Skin epidermis (tissue), 12 donors: Measurements from ENCODE around the gene SPTAN1.

Experiments
- H3K27ac ChIP-seq, 21 experiments: fragments of 200-600 bp; sonication (generic) in 11 of 21; one replicate each; pipeline ENCODE4 v1.5.0; 2020; ENCODE audit warnings: mild to moderate bottlenecking in 3 of 21, inconsistent platforms in 2 of 21, moderate library complexity in 2 of 21
- H3K4me3 ChIP-seq, 7 experiments: fragments of 200-600 bp; sonication (generic) in 2 of 7; one replicate each; pipeline ENCODE4 v1.5.0; 2020; ENCODE audit warnings: inconsistent platforms in 2 of 7, mild to moderate bottlenecking in 2 of 7, moderate library complexity in 1 of 7

Gene SPTAN1

GRCh38 chr9:128627906-128628305, 75.5 kb downstream of the SPTAN1 start:
- H3K27ac ChIP-seq, result peak overlapping the region in 6 of 21 experiments; percentile 5 to 61 (median 29)

DNA sequence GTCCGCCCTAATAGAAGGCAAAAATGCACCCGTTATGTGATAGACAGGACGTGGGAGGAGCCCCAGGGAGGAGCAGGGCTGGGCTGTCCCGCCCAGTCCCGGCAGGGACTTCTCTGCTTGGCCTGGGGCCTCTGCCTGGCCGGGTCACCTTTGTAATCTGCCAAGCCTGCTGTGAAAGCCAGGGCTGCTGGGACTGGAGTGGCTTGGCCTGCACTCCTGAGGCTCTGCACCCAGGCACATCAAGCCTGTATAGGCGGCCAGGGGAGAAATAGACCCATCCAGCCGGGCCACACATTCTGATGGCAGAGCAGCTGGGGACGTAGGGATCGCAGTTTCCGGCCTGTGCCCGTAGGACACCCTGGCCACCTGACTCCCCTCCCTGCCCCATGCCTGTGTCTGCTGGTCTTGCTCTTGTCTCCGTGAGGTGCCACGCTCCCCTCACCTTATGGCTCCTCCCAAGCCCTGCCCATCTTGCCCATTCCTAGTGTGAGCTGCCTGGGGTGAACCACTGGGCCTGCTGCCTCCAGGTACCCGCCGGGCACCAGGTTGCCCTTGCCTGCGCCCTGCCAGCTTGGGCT, 76.2 kb downstream of the SPTAN1 start:
- H3K4me3 ChIP-seq, result no peak overlapping the region
- peak overlapping the region in 7 of 21 experiments; percentile 5 to 61 (median 34) for H3K27ac ChIP-seq

More at GRCh38 chr9:128627906-128628305, 75.5 kb downstream of the SPTAN1 start:
- no peak overlapping the region for H3K4me3 ChIP-seq

DNA sequence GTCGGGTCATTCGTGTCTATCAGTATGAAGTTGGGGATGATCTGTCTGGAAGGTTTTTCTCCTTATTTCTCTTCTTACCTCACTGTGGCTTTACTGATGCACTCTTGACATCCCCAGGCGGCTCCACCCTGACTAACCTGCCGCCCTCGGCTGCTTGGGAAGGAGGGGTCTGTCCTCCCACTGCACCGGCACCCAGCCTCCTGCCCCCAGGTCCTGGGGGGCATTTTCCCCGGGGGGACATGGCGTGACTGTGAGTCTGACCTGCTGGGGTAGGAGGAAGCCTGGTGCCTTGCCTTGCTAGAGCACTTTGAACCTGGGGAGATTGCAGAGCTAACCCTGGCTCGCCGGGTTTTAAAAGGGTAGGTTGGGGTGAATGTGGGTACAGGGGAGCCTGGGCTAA, 76.7 kb downstream of the SPTAN1 start:
- H3K4me3 ChIP-seq, result no peak overlapping the region
- peak overlapping the region in 2 of 21 experiments; percentile 5 to 61 for H3K27ac ChIP-seq

GRCh38 chr9:128629852-128630545, 77.6 kb downstream of the SPTAN1 start:
- Histone ChIP-seq H3K4me3 (no peak overlapping the region), H3K27ac (peak overlapping the region in 1 of 21 experiments; percentile 18)

- no peak overlapping the region for H3K4me3 ChIP-seq
- H3K27ac ChIP-seq, result no peak overlapping the region
These were observed 79.2 kb downstream of the SPTAN1 start for GRCh38 chr9:128631636-128632035.

DNA sequence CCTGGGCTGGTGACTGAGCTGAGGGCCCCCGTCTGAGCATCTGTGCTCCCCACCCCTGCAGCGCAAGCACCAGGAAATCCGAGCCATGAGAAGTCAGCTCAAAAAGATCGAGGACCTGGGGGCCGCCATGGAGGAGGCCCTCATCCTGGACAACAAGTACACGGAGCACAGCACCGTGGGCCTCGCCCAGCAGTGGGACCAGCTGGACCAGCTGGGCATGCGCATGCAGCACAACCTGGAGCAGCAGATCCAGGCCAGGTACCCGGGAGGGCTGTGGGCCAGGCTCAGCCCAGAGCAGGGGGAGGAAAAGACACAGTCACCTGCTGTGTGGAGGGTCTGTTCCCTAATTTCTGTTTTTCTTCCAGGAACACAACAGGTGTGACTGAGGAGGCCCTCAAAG, 79.7 kb downstream of the SPTAN1 start:
- H3K4me3 ChIP-seq, result no peak overlapping the region
- H3K27ac ChIP-seq, result peak overlapping the region in 1 of 21 experiments; percentile 3

DNA sequence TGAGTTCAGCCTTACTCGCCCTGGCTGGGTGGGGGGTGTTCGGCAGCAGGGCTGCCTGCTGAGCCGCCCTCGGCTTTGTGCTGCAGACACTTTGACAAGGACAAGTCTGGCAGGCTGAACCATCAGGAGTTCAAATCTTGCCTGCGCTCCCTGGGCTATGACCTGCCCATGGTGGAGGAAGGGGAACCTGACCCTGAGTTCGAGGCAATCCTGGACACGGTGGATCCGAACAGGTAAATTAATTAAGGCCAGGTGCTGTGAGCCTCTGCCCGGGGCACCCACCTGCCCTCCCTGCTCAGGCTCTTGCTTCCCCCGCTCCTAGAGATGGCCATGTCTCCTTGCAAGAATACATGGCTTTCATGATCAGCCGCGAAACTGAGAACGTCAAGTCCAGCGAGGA, 80.1 kb downstream of the SPTAN1 start:
- Histone ChIP-seq H3K27ac (peak overlapping the region in 1 of 21 experiments; percentile 3), H3K4me3 (no peak overlapping the region)

GRCh38 chr9:128633057-128633456, 80.7 kb downstream of the SPTAN1 start:
- no peak overlapping the region for H3K4me3 ChIP-seq
- H3K27ac ChIP-seq, result no peak overlapping the region

DNA sequence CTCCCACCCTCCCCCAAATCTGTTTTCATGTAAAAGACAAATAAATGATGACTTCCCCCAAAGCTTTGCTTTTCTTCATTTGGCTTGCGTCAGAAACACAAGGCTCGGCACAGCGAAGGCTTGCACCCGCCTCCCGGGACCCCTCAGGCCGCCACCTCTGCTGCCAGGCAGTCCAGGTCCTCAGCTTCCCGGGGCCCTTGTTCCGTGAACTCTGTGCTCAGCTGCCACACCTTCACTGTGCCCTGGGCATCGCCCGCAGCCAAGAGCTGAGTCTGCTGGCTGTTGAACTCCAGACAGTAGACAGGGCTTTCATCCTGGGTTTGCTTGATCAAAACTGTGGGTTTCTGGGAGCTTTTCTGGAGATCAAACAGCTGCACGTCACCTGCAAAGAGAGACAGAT, 81.2 kb downstream of the SPTAN1 start:
- Histone ChIP-seq H3K27ac (no peak overlapping the region), H3K4me3 (no peak overlapping the region)

- Histone ChIP-seq H3K4me3 (no peak overlapping the region), H3K27ac (peak overlapping the region in 11 of 21 experiments; percentile 2 to 96 (median 81))
These were observed 81.7 kb downstream of the SPTAN1 start for GRCh38 chr9:128634111-128634510.

DNA sequence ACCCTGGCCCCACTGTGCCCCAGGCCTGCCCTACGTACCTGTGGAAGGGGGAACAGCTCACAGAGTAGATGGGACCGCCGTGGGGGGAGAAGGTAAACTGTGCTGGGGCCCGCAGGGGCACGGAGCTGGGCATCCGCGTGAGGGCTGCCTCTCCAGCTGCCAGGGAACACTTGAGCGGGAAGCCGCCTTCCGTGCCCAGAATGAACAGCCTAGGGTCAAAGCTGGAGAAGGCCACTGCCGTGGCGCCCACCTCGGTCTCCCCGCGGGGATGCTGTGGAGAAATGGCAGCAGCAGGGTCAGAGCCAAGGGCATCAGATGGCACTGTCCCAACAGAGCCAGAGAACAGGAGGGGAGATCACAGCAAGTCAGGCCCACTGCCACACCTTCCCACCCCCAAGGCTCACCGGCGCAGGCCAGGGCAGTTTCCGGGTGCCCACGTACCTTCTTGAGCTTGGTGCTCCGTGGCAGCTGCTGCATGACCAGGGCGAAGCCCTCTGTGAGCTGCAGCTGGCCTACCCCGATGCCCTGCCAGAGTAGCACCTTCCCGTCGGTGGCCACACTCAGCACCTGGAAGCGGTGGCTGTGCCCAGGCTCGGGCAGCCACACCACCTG, 82.4 kb downstream of the SPTAN1 start:
- no peak overlapping the region for H3K4me3 ChIP-seq
- H3K27ac ChIP-seq, result peak overlapping the region in 19 of 21 experiments; percentile 36 to 96 (median 79)

DNA sequence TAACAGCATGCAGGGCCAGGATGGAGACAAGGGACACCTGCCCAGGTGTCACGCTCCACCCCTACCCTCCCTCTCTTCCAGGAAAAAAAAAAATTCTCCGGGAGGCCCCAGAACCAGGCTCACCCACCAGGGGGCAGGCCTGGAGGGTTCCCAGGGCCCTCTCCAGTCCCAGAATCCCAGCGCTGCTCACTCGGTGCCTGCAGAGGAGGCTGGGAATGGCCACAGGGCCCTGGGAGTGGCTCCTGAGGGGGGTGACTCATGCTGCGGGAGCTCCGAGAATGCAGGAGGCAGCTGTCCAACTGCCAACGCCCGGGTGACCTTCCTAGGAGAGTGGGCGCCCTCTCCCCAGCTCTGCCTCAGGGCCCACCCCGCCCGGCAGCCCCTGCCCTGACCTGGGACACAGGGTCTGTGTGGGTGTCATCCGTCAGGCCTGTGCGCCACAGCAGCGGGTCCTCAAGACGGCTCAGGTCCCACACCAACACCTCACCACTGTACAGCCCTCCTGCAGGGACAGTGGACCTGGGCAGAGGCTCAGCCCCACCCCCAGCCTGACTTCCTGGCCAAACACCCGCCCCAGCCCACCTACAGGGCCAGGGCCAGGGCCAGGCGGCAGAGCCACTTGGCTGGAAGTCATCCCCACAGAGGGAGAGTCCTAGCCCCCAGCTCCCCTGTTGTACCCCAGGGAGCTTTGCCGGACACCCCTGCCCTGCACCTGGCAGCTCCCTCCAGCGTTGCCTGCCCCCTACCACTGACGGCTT, 83.1 kb downstream of the SPTAN1 start:
- Histone ChIP-seq H3K27ac (peak overlapping the region; percentile 25 to 96 (median 84)), H3K4me3 (no peak overlapping the region)

GRCh38 chr9:128636024-128636390, 83.6 kb downstream of the SPTAN1 start:
- Histone ChIP-seq H3K27ac (peak overlapping the region in 20 of 21 experiments; percentile 36 to 96 (median 86)), H3K4me3 (no peak overlapping the region)

- Histone ChIP-seq H3K4me3 (no peak overlapping the region), H3K27ac (peak overlapping the region in 15 of 21 experiments; percentile 36 to 96 (median 88))
These were observed 84.5 kb downstream of the SPTAN1 start for GRCh38 chr9:128636556-128637530.

DNA sequence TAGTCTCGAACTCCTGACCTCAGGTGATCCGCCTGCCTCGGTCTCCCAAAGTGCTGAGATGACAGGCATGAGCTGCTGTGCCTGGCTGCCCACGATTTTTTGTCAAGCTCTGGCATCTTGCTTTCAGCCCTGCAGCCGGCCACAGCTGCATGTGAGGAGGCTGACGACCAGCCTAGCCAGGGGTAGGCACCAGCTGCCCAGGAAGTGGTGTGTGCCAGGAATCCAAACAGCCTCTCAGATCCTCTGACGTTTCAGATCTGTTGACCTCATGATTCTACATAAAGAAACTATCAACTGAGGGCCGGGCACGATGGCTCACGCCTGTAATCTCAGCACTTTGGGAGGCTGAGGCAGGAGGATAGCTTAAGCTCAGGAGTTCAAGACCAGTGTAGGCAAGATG, 85.3 kb downstream of the SPTAN1 start:
- peak overlapping the region in 1 of 21 experiments; percentile 93 for H3K27ac ChIP-seq
- no peak overlapping the region for H3K4me3 ChIP-seq

GRCh38 chr9:128638580-128638979, 86.2 kb downstream of the SPTAN1 start:
- no peak overlapping the region for H3K4me3 ChIP-seq
- H3K27ac ChIP-seq, result no peak overlapping the region

DNA sequence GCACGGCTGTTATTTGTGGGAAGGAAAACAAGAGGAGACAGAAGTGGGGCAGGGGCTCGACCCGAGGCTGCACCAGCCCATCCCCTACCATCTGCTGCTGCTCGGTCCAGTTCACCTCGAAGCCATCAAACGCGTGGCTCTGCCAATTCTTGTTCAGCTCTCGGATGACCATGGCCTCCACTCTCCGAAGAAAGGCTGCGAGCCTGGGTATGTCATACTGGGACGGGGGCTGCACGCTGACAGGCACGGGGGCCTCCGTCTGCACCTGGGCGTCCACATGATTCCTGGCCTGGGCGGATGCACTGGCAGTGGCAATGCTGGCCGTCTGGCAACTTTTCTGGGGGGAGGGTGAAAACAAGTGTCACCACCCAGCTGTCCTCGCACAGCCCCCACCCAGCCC, 88.2 kb downstream of the SPTAN1 start:
- Histone ChIP-seq H3K4me3 (no peak overlapping the region), H3K27ac (no peak overlapping the region)

DNA sequence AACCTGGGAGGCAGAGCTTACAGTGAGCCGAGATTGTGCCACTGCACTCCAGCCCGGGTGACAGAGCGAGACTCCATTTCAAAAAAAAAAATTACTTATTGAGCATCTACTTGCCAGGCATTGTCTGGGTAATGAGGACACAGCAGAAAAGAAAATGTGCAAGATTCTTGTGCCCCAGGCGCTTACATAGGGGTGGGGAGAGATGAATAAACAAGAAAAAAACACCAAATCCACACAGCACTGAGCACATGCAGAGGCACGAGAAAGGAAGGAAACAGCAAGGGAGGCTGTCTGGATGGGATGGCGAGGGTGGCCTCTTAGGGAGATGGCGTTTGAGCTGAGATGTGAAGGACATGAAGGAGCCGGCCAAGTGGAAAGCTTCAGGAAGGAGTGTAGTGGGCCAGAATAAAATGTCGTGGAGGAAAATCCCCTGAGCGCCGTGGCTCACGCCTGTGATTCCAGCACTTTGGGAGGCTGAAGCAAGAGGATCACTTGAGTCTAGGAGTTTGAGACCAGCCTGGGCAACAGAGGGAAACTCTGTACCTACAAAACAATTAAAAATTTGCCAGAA, 90.4 kb downstream of the SPTAN1 start:
- H3K27ac ChIP-seq, result no peak overlapping the region

More for the DNA sequence above, 90.4 kb downstream of the SPTAN1 start:
- no peak overlapping the region for H3K4me3 ChIP-seq
